AG09319 (cell line): ENCODE results near the gene FUT1.

Experiments used
- DNase-seq: peaks from one replicate; pipeline ENCODE4 v3.0.0-alpha.2; 2010; ENCODE audit warnings: low read depth; ENCODE audit errors: extremely low read depth
- TF ChIP-seq, protein P1 (sequence below): IDR thresholded peaks from 2 replicates; pipeline ENCODE4 v1.5.1; 2011; ENCODE audit warnings: low read depth, mild to moderate bottlenecking, inconsistent platforms, low read length, moderate library complexity

The FUT1 gene

DNA sequence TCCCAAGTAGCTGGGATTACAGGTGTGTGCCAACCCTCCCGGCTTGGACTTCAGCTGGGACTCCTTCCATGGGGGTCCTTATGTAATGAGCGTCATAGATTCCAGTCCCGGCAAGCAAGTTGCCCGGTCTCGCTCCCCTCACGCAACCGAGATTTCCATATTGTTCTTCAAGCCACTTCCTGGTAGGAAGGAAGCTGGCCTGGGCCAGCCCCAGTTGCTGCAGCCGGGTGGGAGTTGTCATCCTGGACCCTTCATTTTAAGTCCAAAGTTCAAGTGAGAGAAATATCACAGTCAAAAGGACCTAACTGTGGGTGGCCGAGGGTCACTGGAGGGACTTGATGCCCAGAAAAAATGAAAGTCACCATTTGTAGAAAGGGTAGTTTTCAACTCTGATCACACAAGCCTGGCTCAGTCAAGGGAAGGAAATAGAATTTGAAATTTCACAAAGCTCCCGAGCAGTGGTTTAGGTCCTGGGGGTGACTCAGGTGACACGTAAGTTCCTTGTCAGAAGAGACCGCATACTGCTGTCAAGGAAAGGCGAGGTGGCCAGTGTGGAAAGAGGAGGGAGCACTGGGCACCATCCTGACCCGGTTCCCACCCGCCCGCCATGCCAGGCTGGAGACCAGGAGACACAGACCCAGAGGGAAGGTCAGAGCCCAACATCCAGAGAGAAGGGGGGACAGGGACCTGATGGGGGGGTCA lies 8.2 kb upstream of the FUT1 start:
- TF ChIP-seq, protein P1, sequence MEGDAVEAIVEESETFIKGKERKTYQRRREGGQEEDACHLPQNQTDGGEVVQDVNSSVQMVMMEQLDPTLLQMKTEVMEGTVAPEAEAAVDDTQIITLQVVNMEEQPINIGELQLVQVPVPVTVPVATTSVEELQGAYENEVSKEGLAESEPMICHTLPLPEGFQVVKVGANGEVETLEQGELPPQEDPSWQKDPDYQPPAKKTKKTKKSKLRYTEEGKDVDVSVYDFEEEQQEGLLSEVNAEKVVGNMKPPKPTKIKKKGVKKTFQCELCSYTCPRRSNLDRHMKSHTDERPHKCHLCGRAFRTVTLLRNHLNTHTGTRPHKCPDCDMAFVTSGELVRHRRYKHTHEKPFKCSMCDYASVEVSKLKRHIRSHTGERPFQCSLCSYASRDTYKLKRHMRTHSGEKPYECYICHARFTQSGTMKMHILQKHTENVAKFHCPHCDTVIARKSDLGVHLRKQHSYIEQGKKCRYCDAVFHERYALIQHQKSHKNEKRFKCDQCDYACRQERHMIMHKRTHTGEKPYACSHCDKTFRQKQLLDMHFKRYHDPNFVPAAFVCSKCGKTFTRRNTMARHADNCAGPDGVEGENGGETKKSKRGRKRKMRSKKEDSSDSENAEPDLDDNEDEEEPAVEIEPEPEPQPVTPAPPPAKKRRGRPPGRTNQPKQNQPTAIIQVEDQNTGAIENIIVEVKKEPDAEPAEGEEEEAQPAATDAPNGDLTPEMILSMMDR: no peak
- DNase-seq: no peak

- TF ChIP-seq, protein P1: no peak
- DNase-seq: no peak
These were observed 5.3 kb upstream of the FUT1 start for GRCh38 chr19:48757741-48758144.

GRCh38 chr19:48757089-48757675 lies 4.7 kb upstream of the FUT1 start:
- TF ChIP-seq, protein P1: no peak
- DNase-seq: no peak

GRCh38 chr19:48756686-48757085 lies 4.2 kb upstream of the FUT1 start:
- TF ChIP-seq, protein P1: no peak
- DNase-seq: no peak

DNA sequence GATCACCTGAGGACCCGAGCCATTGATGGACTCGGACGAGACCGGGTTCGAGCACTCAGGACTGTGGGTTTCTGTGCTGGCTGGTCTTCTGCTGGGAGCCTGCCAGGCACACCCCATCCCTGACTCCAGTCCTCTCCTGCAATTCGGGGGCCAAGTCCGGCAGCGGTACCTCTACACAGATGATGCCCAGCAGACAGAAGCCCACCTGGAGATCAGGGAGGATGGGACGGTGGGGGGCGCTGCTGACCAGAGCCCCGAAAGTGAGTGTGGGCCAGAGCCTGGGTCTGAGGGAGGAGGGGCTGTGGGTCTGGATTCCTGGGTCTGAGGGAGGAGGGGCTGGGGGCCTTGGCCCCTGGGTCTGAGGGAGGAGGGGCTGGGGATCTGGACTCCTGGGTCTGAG lies 3.8 kb upstream of the FUT1 start:
- no peak for DNase-seq
- TF ChIP-seq, protein P1: no peak

DNA sequence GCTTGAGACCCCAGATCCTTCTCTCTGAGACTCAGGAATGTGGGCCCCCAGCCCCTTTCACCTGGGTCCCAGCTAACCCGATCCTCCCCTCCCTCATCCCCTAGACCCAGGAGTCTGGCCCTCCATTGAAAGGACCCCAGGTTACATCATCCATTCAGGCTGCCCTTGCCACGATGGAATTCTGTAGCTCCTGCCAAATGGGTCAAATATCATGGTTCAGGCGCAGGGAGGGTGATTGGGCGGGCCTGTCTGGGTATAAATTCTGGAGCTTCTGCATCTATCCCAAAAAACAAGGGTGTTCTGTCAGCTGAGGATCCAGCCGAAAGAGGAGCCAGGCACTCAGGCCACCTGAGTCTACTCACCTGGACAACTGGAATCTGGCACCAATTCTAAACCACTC lies 3.3 kb upstream of the FUT1 start:
- no peak for DNase-seq
- TF ChIP-seq, protein P1: no peak

DNA sequence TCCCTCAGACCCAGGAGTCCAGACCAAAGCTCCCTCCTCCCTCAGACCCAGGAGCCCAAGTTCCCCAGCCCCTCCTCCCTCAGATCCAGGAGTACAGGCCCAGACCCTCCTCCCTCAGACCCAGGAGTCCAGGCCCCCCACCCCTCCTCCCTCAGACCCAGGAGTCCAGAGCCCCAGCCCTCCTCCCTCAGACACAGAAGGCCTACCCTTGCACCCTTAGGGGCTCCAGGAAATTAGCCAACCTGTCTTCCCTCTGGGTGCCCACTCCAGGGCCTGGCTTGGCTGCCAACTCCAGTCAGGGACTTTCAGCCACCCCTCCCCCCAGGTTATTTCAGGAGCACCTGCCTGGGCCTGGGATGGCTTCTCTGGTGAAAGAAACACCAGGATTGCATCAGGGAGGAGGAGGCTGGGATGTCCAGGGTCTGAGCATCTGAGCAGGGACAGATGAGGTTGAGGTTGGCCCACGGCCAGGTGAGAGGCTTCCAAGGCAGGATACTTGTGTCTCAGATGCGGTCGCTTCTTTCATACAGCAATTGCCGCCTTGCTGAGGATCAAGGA lies 2.7 kb upstream of the FUT1 start, which contains the start of gene FGF21:
TSS of gene FGF21 (plus strand) at position 441 of the 558 bp plus-strand sequence. CDS start 713 bp downstream, outside the sequence.
- DNase-seq: no peak
- TF ChIP-seq, protein P1: no peak
